Testis (tissue), 3 donors: ENCODE measurements around the gene FRYL. TPM values are rescaled to one million over a fixed set of nuclear protein-coding genes. Genes with fewer than 3 reads are reported as not detected.

Source experiments
- DNase-seq: peaks from one replicate; pipeline ENCODE4 v3.0.0-alpha.2; 2019
- H3K27ac ChIP-seq, 2 donors: fragments of 200-600 bp; sonication (generic); one replicate each; pipeline ENCODE4 v1.5.1; 2019
- H3K27me3 ChIP-seq: fragments of 200-600 bp; sonication (generic); one replicate; pipeline ENCODE4 v1.5.1; 2019
- H3K36me3 ChIP-seq: fragments of 200-600 bp; sonication (generic); one replicate; pipeline ENCODE4 v1.5.1; 2017; ENCODE audit warnings: low read depth; ENCODE audit errors: missing control alignments
- H3K4me1 ChIP-seq: fragments of 200-600 bp; sonication (generic); one replicate; pipeline ENCODE4 v1.5.1; 2019
- H3K4me3 ChIP-seq, 2 donors: fragments of 200-600 bp; sonication (generic); one replicate each; pipeline ENCODE4 v1.5.1; 2017 to 2019
- H3K9me3 ChIP-seq: fragments of 200-600 bp; sonication (generic); one replicate; pipeline ENCODE4 v1.5.1; 2017
- CTCF ChIP-seq, 3 experiments: fragments of 450-650 bp in 2 of 3; fragments of 200-600 bp in 1 of 3; sonication (generic) in 1 of 3; IDR thresholded peaks; one replicate each; pipeline ENCODE4 v1.5.1; 2016 to 2019; ENCODE audit warnings: antibody characterized with exemption in 3 of 3, mild to moderate bottlenecking in 2 of 3, moderate library complexity in 1 of 3
- POLR2A ChIP-seq: fragments of 450-650 bp; IDR thresholded peaks from one replicate; pipeline ENCODE4 v1.6.1; 2017; ENCODE audit warnings: antibody characterized with exemption, mild to moderate bottlenecking, moderate library complexity
- WGBS, 2 donors: methylation state at CpG; one replicate each; pipeline ENCODE4 v1.1.5; 2018; 5-methylcytosine and 5-hydroxymethylcytosine counted together
- intact Hi-C: fragments of 100-400 bp; cut with DNase I; formaldehyde crosslinking; loops from one replicate; pipeline ENCODE4 v1.15.1; 2023; ENCODE audit warnings: low total_unique reads
- polyA plus RNA-seq: library from polyadenylated mRNA; stranded (reverse); fragments of 350-450 nt; fragmentation: Illumina TruSeq; extraction: RNeasy Lipid Tissue Mini Kit (QIAGEN cat#74804); gene quantifications from one replicate; pipeline ENCODE4 v1.2.3, GENCODE V29; 2014; ENCODE audit warnings: low read depth, low replicate concordance; ENCODE audit not compliant: insufficient read depth
- total RNA-seq, 2 donors: library from RNA; depleted of rRNA; stranded (reverse); fragments of >200 nt; gene quantifications; one replicate each; pipeline ENCODE4 v1.2.3, GENCODE V29; 2016

Gene FRYL
- total and polyA plus RNA-seq, 3 donors from 2014 or later = 22.5 to 70.6 (median 55.0) TPM

DNA sequence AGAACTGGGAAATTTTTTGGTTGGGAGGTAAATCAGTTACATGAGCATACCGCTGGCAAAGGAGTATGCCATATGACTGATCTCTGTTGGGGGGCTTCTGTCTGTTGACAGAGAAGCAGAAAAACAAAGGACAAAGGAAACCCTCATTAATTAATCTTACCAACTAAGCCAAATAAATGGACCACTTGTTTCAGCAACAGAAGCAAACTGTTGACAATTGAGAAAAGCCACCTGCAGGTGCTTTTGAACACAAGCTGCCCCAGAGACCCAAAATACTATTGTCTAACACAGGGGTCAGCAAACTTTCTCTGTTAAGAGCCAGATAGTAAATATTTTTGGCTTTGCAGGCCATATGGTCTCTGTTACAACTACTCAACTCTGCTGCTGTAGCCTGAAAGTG is 7.0 kb upstream of the FRYL start:
- DNase-seq = no peak
- Histone ChIP-seq H3K36me3 (no peaks in the 10 kb centered on the region), H3K9me3 (no peaks in the 10 kb centered on the region), H3K4me3 (no peak overlapping the region), H3K4me1 (no peaks in the 10 kb centered on the region), H3K27me3 (no peaks in the 10 kb centered on the region), H3K27ac (no peak overlapping the region)
- 39 to 65% methylated on average over 1 of the region's 1 CpG for WGBS, 2 donors
- TF ChIP-seq CTCF (IDR thresholded peaks at IDR 0.05) (no peak), POLR2A (no peak)
- intact Hi-C loops = no loop called here

DNA sequence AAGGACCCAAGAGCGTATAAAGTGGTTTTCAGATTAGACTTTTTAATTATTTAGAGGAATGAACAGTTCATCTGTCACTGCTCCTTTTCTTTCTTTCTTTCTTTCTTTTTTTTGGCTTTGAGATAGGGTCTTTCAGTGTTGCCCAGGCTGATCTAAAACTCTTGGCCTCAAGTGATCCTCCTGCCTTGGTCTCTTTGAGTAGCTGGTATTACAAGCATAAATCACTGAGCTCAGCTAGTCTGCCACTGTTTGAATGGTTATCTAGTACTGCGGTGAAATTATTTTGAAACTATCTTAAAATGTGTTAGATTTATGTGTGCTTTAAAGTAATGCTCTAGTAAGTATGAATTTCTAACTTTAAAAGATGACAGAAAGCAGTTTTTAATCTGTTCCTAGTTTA is 6.5 kb upstream of the FRYL start:
- H3K4me3 ChIP-seq = no peak overlapping the region
- H3K27me3 ChIP-seq = no peaks in the 10 kb centered on the region
- H3K4me1 ChIP-seq = peaks cover 1% of the 10 kb centered on the region
- DNase-seq = no peak
- no peak for TF ChIP-seq POLR2A
- TF ChIP-seq CTCF (IDR thresholded peaks at IDR 0.05) = no peak
- intact Hi-C loops = no loop called here
- 73 to 80% methylated on average over 2 of the region's 2 CpGs for WGBS, 2 donors
- no peaks in the 10 kb centered on the region for H3K9me3 ChIP-seq
- H3K27ac ChIP-seq = no peak overlapping the region
- no peaks in the 10 kb centered on the region for H3K36me3 ChIP-seq

DNA sequence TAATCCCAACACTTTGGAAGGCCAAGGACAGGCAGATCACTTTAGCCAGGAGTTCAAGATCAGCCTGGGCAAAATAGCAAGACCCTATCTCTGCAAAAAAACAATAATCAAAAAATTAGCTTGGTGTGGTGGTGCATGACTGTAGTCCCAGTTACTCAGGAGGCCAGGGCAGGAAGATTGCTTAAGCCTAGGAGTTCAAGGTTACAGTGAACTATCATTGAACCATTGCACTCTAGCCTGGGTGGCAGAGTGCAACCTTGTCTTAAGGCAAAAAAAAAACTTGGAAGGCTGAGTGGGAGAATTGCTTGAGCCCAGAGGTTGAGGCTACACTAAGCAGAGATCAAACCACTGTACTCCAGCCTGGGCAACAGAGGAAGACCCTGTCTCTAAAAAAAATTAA is 5.2 kb upstream of the FRYL start:
- no peak for DNase-seq
- no peaks in the 10 kb centered on the region for H3K9me3 ChIP-seq
- H3K4me1 ChIP-seq = peaks cover 7% of the 10 kb centered on the region
- no peak overlapping the region for H3K27ac ChIP-seq
- no peak overlapping the region for H3K4me3 ChIP-seq
- H3K36me3 ChIP-seq = no peaks in the 10 kb centered on the region
- intact Hi-C loops = no loop called here
- no peak for TF ChIP-seq POLR2A
- TF ChIP-seq CTCF (IDR thresholded peaks at IDR 0.05) = no peak
- H3K27me3 ChIP-seq = no peaks in the 10 kb centered on the region

- intact Hi-C loops = no loop called here
- H3K9me3 ChIP-seq = no peaks in the 10 kb centered on the region
- H3K36me3 ChIP-seq = no peaks in the 10 kb centered on the region
- H3K27me3 ChIP-seq = no peaks in the 10 kb centered on the region
- H3K27ac ChIP-seq = no peak overlapping the region
- TF ChIP-seq CTCF (IDR thresholded peaks at IDR 0.05) (no peak), POLR2A (no peak)
- peaks cover 7% of the 10 kb centered on the region for H3K4me1 ChIP-seq
- no peak for DNase-seq
- no peak overlapping the region for H3K4me3 ChIP-seq
These were observed 1.9 kb upstream of the FRYL start for GRCh38 chr4:48781968-48782367.

DNA sequence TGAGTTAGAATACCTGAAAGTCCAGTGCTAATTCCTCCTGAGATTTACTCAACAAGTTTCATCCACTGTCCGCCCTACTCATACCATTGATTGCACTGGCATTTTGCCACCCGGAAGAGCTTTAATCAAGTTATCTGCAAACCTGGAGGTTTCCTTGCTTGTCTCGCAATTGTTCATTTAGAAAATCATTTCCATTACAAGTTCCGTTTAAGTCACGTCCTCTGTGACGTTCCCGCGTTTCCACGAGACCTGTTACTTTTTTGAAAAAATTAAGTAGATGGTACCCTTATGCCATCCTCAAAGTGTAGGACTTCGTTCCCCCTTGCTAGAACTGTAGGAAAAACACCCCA is 761 bp upstream of the FRYL start:
- H3K9me3 ChIP-seq = no peaks in the 10 kb centered on the region
- intact Hi-C loops = no loop called here
- no peaks in the 10 kb centered on the region for H3K36me3 ChIP-seq
- no peak for TF ChIP-seq POLR2A
- TF ChIP-seq CTCF (IDR thresholded peaks at IDR 0.05) = no peak
- WGBS, 2 donors = 0 to 1% methylated on average over 10 of the region's 10 CpGs
- H3K27ac ChIP-seq = peak overlapping the region; percentile 31 to 94
- peak overlapping the region; percentile 89 to 92 for H3K4me3 ChIP-seq
- H3K27me3 ChIP-seq = no peaks in the 10 kb centered on the region
- DNase-seq = no peak
- H3K4me1 ChIP-seq = peaks cover 13% of the 10 kb centered on the region
